AG10803 (cell line): ENCODE measurements around the gene INPP5D.

Experiments used
- DNase-seq: peaks from one replicate; pipeline ENCODE4 v3.0.0; 2010; ENCODE audit warnings: low read depth
- H3K4me3 ChIP-seq: 2 replicates; pipeline ENCODE4 v1.5.1; 2011; ENCODE audit warnings: mild to moderate bottlenecking, low read length, control low read depth
- TF ChIP-seq, protein P1 (sequence below): conservative IDR thresholded peaks from 2 replicates; pipeline ENCODE4 v1.5.1; 2011; ENCODE audit warnings: mild to moderate bottlenecking, low read length, control low read depth, inconsistent platforms

Gene INPP5D

DNA sequence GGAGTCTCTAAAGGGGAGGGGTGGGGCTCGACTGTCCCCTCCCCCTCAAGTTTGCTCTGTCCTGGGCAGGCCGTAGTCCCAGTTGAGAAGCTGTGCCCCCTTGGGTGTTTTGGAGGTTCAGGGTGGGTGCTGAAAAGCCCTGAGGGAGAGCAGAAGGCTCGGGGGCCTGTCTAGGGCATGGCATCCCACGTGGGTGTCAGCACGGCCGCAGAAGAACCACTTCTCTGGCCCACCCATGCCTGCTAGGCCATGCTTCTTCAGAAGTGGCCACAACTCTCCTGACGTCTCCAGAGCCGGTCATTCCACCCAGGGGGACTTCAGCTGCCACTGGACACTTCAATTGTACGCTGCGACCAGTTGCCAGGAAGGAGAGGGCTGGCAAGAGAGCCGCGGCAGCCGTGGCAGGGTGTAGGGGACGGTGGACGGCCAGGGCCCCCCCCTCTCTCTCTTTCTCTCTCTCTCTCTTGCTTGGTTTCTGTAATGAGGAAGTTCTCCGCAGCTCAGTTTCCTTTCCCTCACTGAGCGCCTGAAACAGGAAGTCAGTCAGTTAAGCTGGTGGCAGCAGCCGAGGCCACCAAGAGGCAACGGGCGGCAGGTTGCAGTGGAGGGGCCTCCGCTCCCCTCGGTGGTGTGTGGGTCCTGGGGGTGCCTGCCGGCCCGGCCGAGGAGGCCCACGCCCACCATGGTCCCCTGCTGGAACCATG, at the start of gene INPP5D:
INPP5D (plus strand) TSS at position 546 of the 704 bp plus-strand sequence; CDS start at position 683, 137 bp downstream.
- TF ChIP-seq, protein P1, sequence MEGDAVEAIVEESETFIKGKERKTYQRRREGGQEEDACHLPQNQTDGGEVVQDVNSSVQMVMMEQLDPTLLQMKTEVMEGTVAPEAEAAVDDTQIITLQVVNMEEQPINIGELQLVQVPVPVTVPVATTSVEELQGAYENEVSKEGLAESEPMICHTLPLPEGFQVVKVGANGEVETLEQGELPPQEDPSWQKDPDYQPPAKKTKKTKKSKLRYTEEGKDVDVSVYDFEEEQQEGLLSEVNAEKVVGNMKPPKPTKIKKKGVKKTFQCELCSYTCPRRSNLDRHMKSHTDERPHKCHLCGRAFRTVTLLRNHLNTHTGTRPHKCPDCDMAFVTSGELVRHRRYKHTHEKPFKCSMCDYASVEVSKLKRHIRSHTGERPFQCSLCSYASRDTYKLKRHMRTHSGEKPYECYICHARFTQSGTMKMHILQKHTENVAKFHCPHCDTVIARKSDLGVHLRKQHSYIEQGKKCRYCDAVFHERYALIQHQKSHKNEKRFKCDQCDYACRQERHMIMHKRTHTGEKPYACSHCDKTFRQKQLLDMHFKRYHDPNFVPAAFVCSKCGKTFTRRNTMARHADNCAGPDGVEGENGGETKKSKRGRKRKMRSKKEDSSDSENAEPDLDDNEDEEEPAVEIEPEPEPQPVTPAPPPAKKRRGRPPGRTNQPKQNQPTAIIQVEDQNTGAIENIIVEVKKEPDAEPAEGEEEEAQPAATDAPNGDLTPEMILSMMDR = no peak
- H3K4me3 ChIP-seq = no peak within 1 kb of the TSS
- DNase-seq = no peak

DNA sequence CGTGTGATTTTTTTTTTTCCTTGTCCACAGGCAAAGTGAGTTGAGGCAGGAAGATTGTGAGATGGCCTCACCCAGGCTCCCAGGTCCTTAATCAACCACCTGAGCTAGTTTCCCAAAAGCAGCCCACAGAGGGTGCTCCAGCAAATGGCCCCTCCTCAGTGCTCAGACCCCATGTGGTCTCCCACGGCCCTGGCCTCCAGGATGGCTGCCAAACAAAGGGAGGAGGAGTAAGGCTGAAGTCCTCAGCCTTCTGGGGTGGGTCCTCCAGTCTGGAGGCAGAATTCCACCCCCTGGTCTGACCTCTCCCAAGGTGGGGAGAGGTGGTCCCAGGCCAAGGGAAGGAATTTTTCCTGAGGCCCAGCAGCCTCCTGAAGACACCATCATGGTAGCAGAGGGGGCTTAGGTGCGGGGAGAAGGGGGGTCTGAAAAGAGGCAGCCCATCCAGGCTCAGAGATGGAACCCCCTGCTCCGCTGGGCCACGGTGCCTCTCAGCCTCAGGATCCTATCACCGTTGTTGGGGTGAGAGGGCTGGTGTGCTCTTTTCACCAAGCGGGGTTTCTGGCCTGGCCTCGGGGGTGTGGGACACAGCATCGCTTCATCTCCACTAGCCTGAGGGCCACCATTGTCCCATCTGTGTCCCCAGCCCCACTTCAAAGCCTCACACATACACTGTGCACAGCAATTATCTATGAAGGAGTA, 49.4 kb upstream of the INPP5D start:
- no peak for DNase-seq
- H3K4me3 ChIP-seq = no peak overlapping the region
- TF ChIP-seq, protein P1 = no peak

DNA sequence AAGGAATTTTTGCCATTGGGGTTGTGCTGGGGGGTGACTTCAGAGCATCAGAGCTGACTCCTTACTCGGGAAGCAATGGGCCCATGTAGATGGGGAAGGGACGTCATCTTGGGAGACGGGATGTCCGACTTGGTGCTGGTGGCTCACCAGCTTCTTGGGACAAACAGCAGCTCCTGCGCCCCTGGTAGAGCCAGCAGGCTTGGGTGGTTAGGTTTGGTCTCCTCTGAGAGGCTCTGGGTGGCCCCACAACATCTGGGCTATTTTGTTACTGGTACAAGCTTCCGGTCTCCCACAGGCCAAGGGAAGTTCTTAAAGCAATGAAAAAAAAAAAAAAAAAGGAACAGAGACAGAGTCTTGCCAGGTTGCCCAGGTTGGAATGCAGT, 48.9 kb upstream of the INPP5D start:
- TF ChIP-seq, protein P1 = no peak
- no peak for DNase-seq
- H3K4me3 ChIP-seq = no peak overlapping the region

DNA sequence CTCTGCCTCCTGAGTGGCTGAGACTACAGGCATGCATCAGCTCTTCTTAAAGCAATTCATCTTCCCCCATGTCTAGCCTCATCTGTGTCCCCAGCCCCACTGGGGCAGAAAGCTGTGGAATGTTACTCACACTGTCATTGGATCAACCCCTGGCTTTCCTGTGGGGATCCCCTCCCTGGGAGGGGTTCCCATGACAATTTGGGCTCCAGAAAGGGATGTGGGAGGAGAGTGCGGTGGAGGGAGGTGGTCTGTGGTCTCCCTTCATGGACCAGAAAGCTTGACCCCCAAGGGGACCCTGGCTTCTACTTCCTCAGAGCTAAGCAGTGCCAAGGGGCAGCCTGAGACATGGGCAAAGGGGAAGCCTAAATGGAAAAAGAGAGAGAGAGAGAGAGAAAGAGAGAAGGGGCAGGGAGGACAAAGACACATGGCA, 48.4 kb upstream of the INPP5D start:
- TF ChIP-seq, protein P1 = no peak
- no peak for DNase-seq
- no peak overlapping the region for H3K4me3 ChIP-seq

DNA sequence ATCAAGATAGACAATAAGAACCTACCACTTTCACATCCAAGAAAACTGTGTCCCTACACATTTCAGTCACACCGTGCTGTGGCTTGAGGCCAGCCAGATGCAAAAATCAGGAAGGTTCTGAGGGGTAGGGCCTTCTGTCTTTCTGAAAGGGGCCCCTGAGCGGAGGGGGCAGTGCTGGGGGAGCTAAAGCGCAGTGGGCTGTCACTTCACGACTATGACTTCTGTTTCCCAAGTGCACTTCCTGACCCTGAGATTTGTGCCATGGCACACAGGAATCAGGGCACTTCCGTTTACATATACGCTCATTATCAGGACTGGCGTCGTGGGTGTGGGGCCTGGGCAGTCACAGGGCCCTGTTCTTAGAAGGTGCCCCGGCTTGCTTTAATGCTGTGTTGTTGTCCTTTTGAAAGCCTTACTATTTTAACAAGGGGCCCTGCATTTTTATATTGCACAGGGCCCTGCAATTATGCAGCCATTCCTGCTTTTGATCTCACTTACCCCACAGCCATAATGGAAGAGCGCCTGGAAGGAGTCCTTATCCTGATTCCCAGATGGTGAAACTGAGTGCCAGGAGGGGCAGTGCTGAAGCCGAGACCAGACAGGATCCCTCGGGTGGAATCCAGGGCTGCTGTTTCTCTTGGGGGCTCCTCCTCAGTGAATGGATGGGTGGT, 47.7 kb upstream of the INPP5D start:
- TF ChIP-seq, protein P1 = no peak

DNA sequence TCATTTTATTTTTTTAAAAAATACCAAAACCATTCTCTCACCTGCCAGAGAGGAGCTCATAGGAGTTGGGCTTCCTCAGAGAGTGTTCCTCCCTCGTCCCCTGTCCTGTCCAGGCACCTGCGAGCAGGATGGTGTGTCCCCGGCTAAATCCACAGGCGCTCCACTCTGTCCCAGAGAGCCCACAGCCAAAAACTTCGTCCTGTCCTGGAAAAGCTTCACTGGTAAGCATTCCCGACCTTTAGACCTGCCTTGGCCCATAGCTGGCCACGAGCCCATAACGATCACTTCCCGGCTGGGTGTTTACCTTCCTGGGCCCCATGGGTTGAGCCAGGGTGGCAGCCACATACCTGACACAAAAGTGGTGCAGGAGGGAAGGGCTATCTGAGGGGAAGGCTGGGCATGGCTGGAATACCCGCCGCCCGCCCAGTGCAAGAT, 47.1 kb upstream of the INPP5D start, which contains the start of gene NGEF:
NGEF (minus strand) TSS at position 230 of the 435 bp plus-strand sequence. CDS start 38,366 bp downstream, outside the sequence.
- TF ChIP-seq, protein P1 = no peak
- DNase-seq = no peak
- no peak within 1 kb of the TSS for H3K4me3 ChIP-seq

More for the DNA sequence above, 47.7 kb upstream of the INPP5D start:
- DNase-seq = no peak
- H3K4me3 ChIP-seq = no peak overlapping the region
